ENCODE data around the gene TOMM5. TPM values are rescaled to one million over a fixed set of nuclear protein-coding genes. Genes with fewer than 3 reads are reported as not detected.
"Not testable (repeated sequence)": the region's sequence is repeated elsewhere in the genome, so short reads cannot be mapped to it uniquely, and the experiment has no call there.

TOMM5 gene
- total and polyA plus RNA-seq, 2 experiments from 2014 or later = 63.3 to 264 TPM

DNA sequence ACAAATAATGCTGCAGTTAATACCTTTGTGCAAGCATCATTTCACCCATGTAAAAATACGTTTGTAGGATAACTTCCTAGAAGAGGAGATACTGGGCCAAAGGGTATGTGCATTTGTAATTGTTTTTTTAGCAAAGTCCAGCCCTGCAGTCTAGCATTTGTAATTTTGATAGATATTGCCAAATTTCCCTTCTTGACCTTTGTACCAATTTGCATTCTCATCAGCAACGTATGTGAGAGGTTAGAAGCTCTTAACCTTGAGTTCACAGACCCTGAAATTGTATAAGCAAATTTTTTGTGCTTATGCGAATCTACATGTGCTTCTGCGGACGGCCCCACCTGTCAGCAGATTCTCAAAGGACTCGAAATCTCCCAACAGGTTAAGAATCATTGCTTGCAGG is 18.6 kb upstream of the TOMM5 start:
- no peaks in the 10 kb centered on the region for H3K9me3 ChIP-seq (ENCODE audit: low read depth)
- H3K4me3 ChIP-seq = no peak overlapping the region
- no peaks in the 10 kb centered on the region for H3K36me3 ChIP-seq
- no peak overlapping the region for H3K27ac ChIP-seq
- peaks cover 15% of the 10 kb centered on the region for H3K27me3 ChIP-seq
- no peak for TF ChIP-seq CTCF (IDR thresholded peaks at IDR 0.05; ENCODE audit: low read depth, low read length)
- no peaks in the 10 kb centered on the region for H3K4me1 ChIP-seq (ENCODE audit: low read depth)
- DNase-seq (ENCODE audit: low read depth in 1 of 2, low spot score in 1 of 2) = no peak

- no peaks in the 10 kb centered on the region for H3K36me3 ChIP-seq
- H3K4me1 ChIP-seq (ENCODE audit: low read depth) = no peaks in the 10 kb centered on the region
- H3K27ac ChIP-seq = no peak overlapping the region
- no peak for TF ChIP-seq CTCF (IDR thresholded peaks at IDR 0.05; ENCODE audit: low read depth, low read length)
- H3K27me3 ChIP-seq = peaks cover 26% of the 10 kb centered on the region
- H3K4me3 ChIP-seq = no peak overlapping the region
- no peaks in the 10 kb centered on the region for H3K9me3 ChIP-seq (ENCODE audit: low read depth)
- DNase-seq (ENCODE audit: low read depth in 1 of 2, low spot score in 1 of 2) = no peak
Measured at GRCh38 chr9:37609735-37610397, 17.5 kb upstream of the TOMM5 start.

DNA sequence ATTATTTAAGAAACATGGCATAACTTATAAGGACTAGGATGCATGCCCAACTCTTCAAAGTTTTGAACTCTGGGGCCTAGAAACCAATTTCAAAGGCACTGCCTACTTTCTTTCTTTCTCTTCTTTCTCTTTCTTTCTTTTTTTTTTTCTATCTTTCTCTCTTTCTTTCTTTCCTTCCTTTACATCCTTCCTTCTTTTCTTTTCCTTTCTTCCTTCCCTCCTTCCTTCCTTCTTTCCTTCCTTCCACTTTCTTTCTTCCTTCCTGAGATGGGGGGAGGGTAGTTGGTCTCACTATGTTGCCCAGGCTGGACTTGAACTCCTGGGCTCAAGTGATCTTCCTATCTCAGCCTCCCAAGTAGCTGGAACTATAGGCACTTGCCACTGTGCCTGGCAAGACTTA is 15.9 kb upstream of the TOMM5 start:
- Histone ChIP-seq H3K4me3 (no peak overlapping the region), H3K27me3 (peaks cover 36% of the 10 kb centered on the region), H3K4me1 (ENCODE audit: low read depth) (no peaks in the 10 kb centered on the region), H3K36me3 (no peaks in the 10 kb centered on the region), H3K9me3 (ENCODE audit: low read depth) (no peaks in the 10 kb centered on the region), H3K27ac (no peak overlapping the region)
- DNase-seq (ENCODE audit: low read depth in 1 of 2, low spot score in 1 of 2) = no peak
- no peak for TF ChIP-seq CTCF (IDR thresholded peaks at IDR 0.05; ENCODE audit: low read depth, low read length)

- no peaks in the 10 kb centered on the region for H3K4me1 ChIP-seq (ENCODE audit: low read depth)
- TF ChIP-seq CTCF (IDR thresholded peaks at IDR 0.05; ENCODE audit: low read depth, low read length) = no peak
- H3K9me3 ChIP-seq (ENCODE audit: low read depth) = no peaks in the 10 kb centered on the region
- no peak overlapping the region for H3K27ac ChIP-seq
- no peak overlapping the region for H3K4me3 ChIP-seq
- peaks cover 41% of the 10 kb centered on the region for H3K27me3 ChIP-seq
- H3K36me3 ChIP-seq = no peaks in the 10 kb centered on the region
- no peak for DNase-seq (ENCODE audit: low read depth in 1 of 2, low spot score in 1 of 2)
Measured at GRCh38 chr9:37604296-37604695, 11.9 kb upstream of the TOMM5 start.

GRCh38 chr9:37602817-37603216 is 10.4 kb upstream of the TOMM5 start:
- no peak for TF ChIP-seq CTCF (IDR thresholded peaks at IDR 0.05; ENCODE audit: low read depth, low read length)
- H3K4me3 ChIP-seq = no peak overlapping the region
- H3K27ac ChIP-seq = no peak overlapping the region
- peaks cover 41% of the 10 kb centered on the region for H3K27me3 ChIP-seq
- no peak for DNase-seq (ENCODE audit: low read depth in 1 of 2, low spot score in 1 of 2)
- H3K4me1 ChIP-seq (ENCODE audit: low read depth) = no peaks in the 10 kb centered on the region
- no peaks in the 10 kb centered on the region for H3K9me3 ChIP-seq (ENCODE audit: low read depth)
- no peaks in the 10 kb centered on the region for H3K36me3 ChIP-seq

- not testable (repeated sequence) for H3K27ac ChIP-seq; H3K9me3 ChIP-seq (ENCODE audit: low read depth); H3K4me3 ChIP-seq; DNase-seq (ENCODE audit: low read depth in 1 of 2, low spot score in 1 of 2); H3K36me3 ChIP-seq; H3K4me1 ChIP-seq (ENCODE audit: low read depth)
- H3K27me3 ChIP-seq = peaks cover 44% of the 10 kb centered on the region
Measured at GRCh38 chr9:37602061-37602460, 9.7 kb upstream of the TOMM5 start.
